ENCODE results near the gene TSHZ2. TPM values are rescaled to one million over a fixed set of nuclear protein-coding genes. Genes with fewer than 3 reads are reported as not detected.

Gene TSHZ2
- total and polyA plus RNA-seq, 9 of the 15 experiments (the other 6 are each of a cell fraction or from before 2014, with no cell fraction given) = 0.03 to 0.20 (median 0.05) TPM; not detected in 4

DNA sequence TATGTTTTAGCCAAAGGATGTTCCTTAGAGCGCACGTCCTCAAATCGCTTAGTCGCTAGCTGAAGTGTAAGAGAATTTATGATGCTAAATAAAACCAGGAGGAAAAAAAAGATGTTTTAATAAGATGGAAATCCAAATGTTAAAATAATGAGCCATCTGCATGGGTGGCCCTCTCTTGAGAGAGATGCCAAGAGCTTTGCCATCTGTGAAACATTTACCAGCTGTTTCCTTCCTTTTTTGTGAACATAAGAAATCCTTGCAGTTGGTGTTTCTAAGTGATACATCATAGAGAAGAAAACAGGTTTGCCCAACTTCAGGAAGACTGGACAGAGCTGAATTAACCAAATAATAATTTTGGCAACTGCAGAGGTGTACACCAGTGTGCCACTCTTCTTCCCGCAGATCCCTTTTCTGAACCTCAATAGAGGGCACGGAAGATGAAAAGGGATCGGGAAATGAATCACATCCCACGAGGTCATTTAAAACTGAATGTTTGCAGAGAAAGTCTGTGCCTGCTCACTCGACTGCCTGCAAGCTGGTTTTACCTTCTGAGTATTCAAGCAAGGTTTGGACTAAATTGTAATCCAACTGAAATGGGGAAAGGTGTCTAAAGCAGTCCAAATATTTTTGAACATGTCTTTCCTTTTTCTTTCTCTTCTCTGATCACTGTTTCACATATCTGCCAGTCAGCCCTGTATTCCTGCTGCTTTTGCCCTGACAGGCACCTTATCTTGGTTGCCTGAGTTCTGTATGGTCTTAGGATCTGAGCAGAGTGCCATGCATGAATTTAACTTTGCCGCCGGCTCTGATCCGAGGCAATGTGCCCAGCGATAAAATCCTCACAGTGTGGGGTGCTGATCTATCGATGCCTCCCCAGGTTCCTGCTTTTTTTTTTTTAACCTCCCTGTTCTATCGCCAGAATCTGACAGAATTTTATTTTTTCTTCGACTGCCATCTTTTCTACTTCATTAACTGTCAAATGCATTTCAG lies 35.5 kb upstream of the TSHZ2 start:
- Histone ChIP-seq H3K4me2 (ENCODE audit: insufficient read depth, low read length) (no peak overlapping the region), H3K9ac (ENCODE audit: insufficient read depth in 1 of 2, low read depth in 2 of 2, low read length in 2 of 2) (no peak overlapping the region), H3K9me3 (replicated peaks; ENCODE audit: control insufficient read depth, insufficient read depth, low read depth, low read length) (no peaks in the 10 kb centered on the region), H3K79me2 (ENCODE audit: control insufficient read depth, insufficient read depth, low read length) (no peaks in the 10 kb centered on the region), H3K27me3 (ENCODE audit: control insufficient read depth in 2 of 2, insufficient read depth in 2 of 2, low read length in 2 of 2) (0 out of 5 replicates have a peak, but pooled peaks cover 0 to 4% of the 10 kb centered on the region in 2 experiments), H3K4me1 (replicated peaks in 1 of 2; ENCODE audit: control insufficient read depth in 2 of 2, insufficient read depth in 2 of 2, low read length in 2 of 2) (no peaks in the 10 kb centered on the region), H4K20me1 (replicated peaks; ENCODE audit: control insufficient read depth, insufficient read depth, low read length) (no peaks in the 10 kb centered on the region), H3K27ac (ENCODE audit: extremely low read depth, low read depth, low read length) (no peak overlapping the region), H3K9me1 (ENCODE audit: control insufficient read depth, insufficient read depth, low read length) (no peaks in the 10 kb centered on the region), H3K36me3 (ENCODE audit: control insufficient read depth, insufficient read depth, low read length) (no peaks in the 10 kb centered on the region), H2AFZ (ENCODE audit: low read depth, low read length) (no peak overlapping the region), H3K4me3 (no peak overlapping the region)
- ChIA-PET CTCF (ENCODE audit: low intra/inter-chr PET ratio) (interaction anchor here (0.6 kb wide), 1 partner anchor 444 kb away, joined by 3 read pairs; no protein-coding TSS in a partner anchor), POLR2A (interaction anchor here (0.6 kb wide), 1 partner anchor 268 kb away, joined by 3 read pairs; no protein-coding TSS in a partner anchor)
- no peak for DNase-seq (ENCODE audit: extremely low read depth in 1 of 4, low spot score in 3 of 4)
- intact Hi-C loops (cut with micrococcal nuclease) = no loop called here
- no TSS peak for BruUV-seq (replicated peaks)
- WGBS (ENCODE audit: insufficient coverage, low coverage, missing lambda C conversion rate) = under 1% methylated on average over 16 of the region's 16 CpGs
- ATAC-seq = no peak
- in situ Hi-C loops (cut with MboI) = no loop called here
- no peak for FAIRE-seq
- TF ChIP-seq BHLHE40 (IDR thresholded peaks at IDR 0.05; ENCODE audit: low read length) (no peak), LARP7 (IDR thresholded peaks at IDR 0.05) (no peak), ZNF75A (CRISPR knock-in tag; IDR thresholded peaks at IDR 0.05) (no peak), ZNF431 (CRISPR knock-in tag; IDR thresholded peaks at IDR 0.05) (no peak), HDAC8 (tag; IDR thresholded peaks at IDR 0.05) (no peak), NFYB (IDR thresholded peaks at IDR 0.05; ENCODE audit: extremely low read depth, insufficient read length) (no peak), ZBED1 (IDR thresholded peaks at IDR 0.05) (no peak), ZNF696 (CRISPR knock-in tag; conservative IDR thresholded peaks at IDR 0.05) (no peak), NONO (IDR thresholded peaks at IDR 0.05; ENCODE audit: low read depth in 2 of 2, low read length in 1 of 2) (no peak), ZSCAN32 (CRISPR knock-in tag; IDR thresholded peaks at IDR 0.05) (no peak)
- TF ChIP-seq, protein P1, sequence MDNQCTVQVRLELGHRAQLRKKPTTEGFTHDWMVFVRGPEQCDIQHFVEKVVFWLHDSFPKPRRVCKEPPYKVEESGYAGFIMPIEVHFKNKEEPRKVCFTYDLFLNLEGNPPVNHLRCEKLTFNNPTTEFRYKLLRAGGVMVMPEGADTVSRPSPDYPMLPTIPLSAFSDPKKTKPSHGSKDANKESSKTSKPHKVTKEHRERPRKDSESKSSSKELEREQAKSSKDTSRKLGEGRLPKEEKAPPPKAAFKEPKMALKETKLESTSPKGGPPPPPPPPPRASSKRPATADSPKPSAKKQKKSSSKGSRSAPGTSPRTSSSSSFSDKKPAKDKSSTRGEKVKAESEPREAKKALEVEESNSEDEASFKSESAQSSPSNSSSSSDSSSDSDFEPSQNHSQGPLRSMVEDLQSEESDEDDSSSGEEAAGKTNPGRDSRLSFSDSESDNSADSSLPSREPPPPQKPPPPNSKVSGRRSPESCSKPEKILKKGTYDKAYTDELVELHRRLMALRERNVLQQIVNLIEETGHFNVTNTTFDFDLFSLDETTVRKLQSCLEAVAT (IDR thresholded peaks at IDR 0.05) = no peak
- TF ChIP-seq, protein P2, sequence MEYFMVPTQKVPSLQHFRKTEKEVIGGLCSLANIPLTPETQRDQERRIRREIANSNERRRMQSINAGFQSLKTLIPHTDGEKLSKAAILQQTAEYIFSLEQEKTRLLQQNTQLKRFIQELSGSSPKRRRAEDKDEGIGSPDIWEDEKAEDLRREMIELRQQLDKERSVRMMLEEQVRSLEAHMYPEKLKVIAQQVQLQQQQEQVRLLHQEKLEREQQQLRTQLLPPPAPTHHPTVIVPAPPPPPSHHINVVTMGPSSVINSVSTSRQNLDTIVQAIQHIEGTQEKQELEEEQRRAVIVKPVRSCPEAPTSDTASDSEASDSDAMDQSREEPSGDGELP (CRISPR knock-in tag; IDR thresholded peaks at IDR 0.05; ENCODE audit: borderline replicate concordance) = no peak
- TF ChIP-seq, protein P3, sequence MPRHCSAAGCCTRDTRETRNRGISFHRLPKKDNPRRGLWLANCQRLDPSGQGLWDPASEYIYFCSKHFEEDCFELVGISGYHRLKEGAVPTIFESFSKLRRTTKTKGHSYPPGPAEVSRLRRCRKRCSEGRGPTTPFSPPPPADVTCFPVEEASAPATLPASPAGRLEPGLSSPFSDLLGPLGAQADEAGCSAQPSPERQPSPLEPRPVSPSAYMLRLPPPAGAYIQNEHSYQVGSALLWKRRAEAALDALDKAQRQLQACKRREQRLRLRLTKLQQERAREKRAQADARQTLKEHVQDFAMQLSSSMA (CRISPR knock-in tag; IDR thresholded peaks at IDR 0.05) = no peak
- TF ChIP-seq, protein P4, sequence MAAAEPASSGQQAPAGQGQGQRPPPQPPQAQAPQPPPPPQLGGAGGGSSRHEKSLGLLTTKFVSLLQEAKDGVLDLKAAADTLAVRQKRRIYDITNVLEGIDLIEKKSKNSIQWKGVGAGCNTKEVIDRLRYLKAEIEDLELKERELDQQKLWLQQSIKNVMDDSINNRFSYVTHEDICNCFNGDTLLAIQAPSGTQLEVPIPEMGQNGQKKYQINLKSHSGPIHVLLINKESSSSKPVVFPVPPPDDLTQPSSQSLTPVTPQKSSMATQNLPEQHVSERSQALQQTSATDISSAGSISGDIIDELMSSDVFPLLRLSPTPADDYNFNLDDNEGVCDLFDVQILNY (CRISPR knock-in tag; IDR thresholded peaks at IDR 0.05) = no peak
